GM13977 (cell line): Measurements from ENCODE around the gene PEAK1.
A peak's percentile ranks its signal among the peaks of the same experiment; 100 is the strongest.

ENCODE experiments used
- DNase-seq: peaks from one replicate; pipeline ENCODE4 v3.0.0; 2012; ENCODE audit warnings: low spot score
- CTCF ChIP-seq: IDR thresholded peaks from 2 replicates; pipeline ENCODE4 v1.5.1; 2012; ENCODE audit warnings: mild to moderate bottlenecking, control low read depth; ENCODE audit not compliant: insufficient read depth; ENCODE audit errors: extremely low read depth, missing control alignments
- in situ Hi-C: fragments of 300-500 bp; cut with MboI; formaldehyde crosslinking; loops from one replicate; pipeline ENCODE4 v1.12.0; 2022; ENCODE audit warnings: low sequenced_read_pairs, low pct_unique_long_range_greater_than_20kb, mixed read lengths, inconsistent platforms; ENCODE audit not compliant: unreplicated experiment

PEAK1 gene

GRCh38 chr15:77196381-77196780, 223.5 kb downstream of the PEAK1 start:
- no peak for TF ChIP-seq CTCF
- DNase-seq: no peak
- in situ Hi-C loops: no loop called here

- no peak for DNase-seq
- no peak for TF ChIP-seq CTCF
- in situ Hi-C loops: no loop called here
Observed at GRCh38 chr15:77195586-77195985, 224.3 kb downstream of the PEAK1 start.

- DNase-seq: no peak
- in situ Hi-C loops: no loop called here
- no peak for TF ChIP-seq CTCF
Observed at GRCh38 chr15:77192451-77192850, 227.5 kb downstream of the PEAK1 start.

- DNase-seq: no peak
- in situ Hi-C loops: no loop called here
- TF ChIP-seq CTCF: no peak
Observed at GRCh38 chr15:77191230-77191834, 228.6 kb downstream of the PEAK1 start.

GRCh38 chr15:77187751-77188464, 232.0 kb downstream of the PEAK1 start:
- no peak for TF ChIP-seq CTCF
- in situ Hi-C loops: loop anchor here (5.0 kb wide), 1 partner anchor 309 kb away; no protein-coding TSS in a partner anchor
- DNase-seq: peak; percentile 14

- peak; percentile 75 for TF ChIP-seq CTCF
- peak; percentile 15 for DNase-seq
- in situ Hi-C loops: loop anchor here (5.0 kb wide), 1 partner anchor 311 kb away; no protein-coding TSS in a partner anchor
Observed at GRCh38 chr15:77186594-77187011, 233.3 kb downstream of the PEAK1 start.
